Thymus (tissue), 11 donors: ENCODE results near the gene ANKRD13D. TPM values are rescaled to one million over a fixed set of nuclear protein-coding genes. Genes with fewer than 3 reads are reported as not detected.

Experiments
- DNase-seq, 9 donors: peaks; one replicate each; pipeline ENCODE4 v3.0.0-alpha.2; 2013; ENCODE audit warnings: low spot score in 9 of 9, low read depth in 6 of 9, missing footprints in 1 of 9
- H3K27ac ChIP-seq, 2 donors: one replicate each; pipeline ENCODE4 v1.5.1; 2013; ENCODE audit warnings: control low read depth in 1 of 2, low read depth in 1 of 2, low read length in 1 of 2, mild to moderate bottlenecking in 1 of 2, moderate library complexity in 1 of 2
- H3K27me3 ChIP-seq, 2 donors: one replicate each; pipeline ENCODE4 v1.5.1; 2013; ENCODE audit warnings: low read length in 1 of 2; ENCODE audit not compliant: control insufficient read depth in 2 of 2, insufficient read depth in 1 of 2
- H3K36me3 ChIP-seq, 2 donors: one replicate each; pipeline ENCODE4 v1.5.1; 2013; ENCODE audit warnings: low read length in 1 of 2, mild to moderate bottlenecking in 1 of 2, moderate library complexity in 1 of 2; ENCODE audit not compliant: control insufficient read depth in 2 of 2, insufficient read depth in 2 of 2
- H3K4me1 ChIP-seq, 2 donors: one replicate each; pipeline ENCODE4 v1.5.1; 2013; ENCODE audit warnings: low read length in 2 of 2; ENCODE audit not compliant: control insufficient read depth in 2 of 2, insufficient read depth in 2 of 2
- H3K4me3 ChIP-seq, 2 donors: one replicate each; pipeline ENCODE4 v1.5.1; 2013; ENCODE audit warnings: low read length in 2 of 2, control low read depth in 1 of 2, mild to moderate bottlenecking in 1 of 2
- H3K9me3 ChIP-seq, 2 donors: one replicate each; pipeline ENCODE4 v1.5.1; 2013; ENCODE audit warnings: low read length in 1 of 2, mild to moderate bottlenecking in 1 of 2; ENCODE audit not compliant: control insufficient read depth in 2 of 2, insufficient read depth in 1 of 2
- whole genome bisulfite sequencing: extraction: QIAGEN DNeasy Blood & Tissue Kit; methylation state at CpG from one replicate; pipeline ENCODE4 v1.1.7; 2013; 5-methylcytosine and 5-hydroxymethylcytosine counted together
- polyA plus RNA-seq: library from polyadenylated mRNA; stranded (reverse); fragments of 200-250 nt; gene quantifications from one replicate; pipeline ENCODE4 v1.2.3, GENCODE V29; 2013
- total RNA-seq: library from RNA; stranded (reverse); fragments of 120-200 nt; gene quantifications from one replicate; pipeline ENCODE4 v1.2.4, GENCODE V29; 2013
- donor health status: healthy.

ANKRD13D gene
- total and polyA plus RNA-seq, 2 donors = 32.1 to 99.1 TPM

- peaks cover 0 to 24% of the 10 kb centered on the region in 2 donors for H3K4me1 ChIP-seq
- 74% methylated on average over 4 of the region's 4 CpGs for WGBS
- H3K9me3 ChIP-seq = peaks cover 0 to 4% of the 10 kb centered on the region in 2 donors
- no peak overlapping the region for H3K27ac ChIP-seq
- peak in 1 of 9 donors; percentile 52 for DNase-seq
- no peaks in the 10 kb centered on the region for H3K27me3 ChIP-seq
- H3K36me3 ChIP-seq = no peaks in the 10 kb centered on the region
- H3K4me3 ChIP-seq = no peak overlapping the region
These were observed 55.2 kb downstream of the ANKRD13D start for GRCh38 chr11:67344264-67344663.

GRCh38 chr11:67345247-67345919 lies 56.3 kb downstream of the ANKRD13D start:
- 93% methylated on average over 8 of the region's 8 CpGs for WGBS
- no peak for DNase-seq
- peaks cover 0 to 24% of the 10 kb centered on the region in 2 donors for H3K4me1 ChIP-seq

GRCh38 chr11:67345920-67346819 lies 57.1 kb downstream of the ANKRD13D start:
- H3K27me3 ChIP-seq = no peaks in the 10 kb centered on the region
- 91% methylated on average over 7 of the region's 7 CpGs for WGBS
- no peak overlapping the region for H3K27ac ChIP-seq
- no peaks in the 10 kb centered on the region for H3K36me3 ChIP-seq
- H3K9me3 ChIP-seq = peaks cover 0 to 4% of the 10 kb centered on the region in 2 donors
- peak in 2 of 9 donors; percentile 36 to 62 for DNase-seq
- no peak overlapping the region for H3K4me3 ChIP-seq
- H3K4me1 ChIP-seq = peaks cover 0 to 26% of the 10 kb centered on the region in 2 donors

More at GRCh38 chr11:67345247-67345919, 56.3 kb downstream of the ANKRD13D start:
- Histone ChIP-seq H3K27ac (peak overlapping the region in 1 of 2 donors; percentile 20), H3K9me3 (peaks cover 0 to 4% of the 10 kb centered on the region in 2 donors), H3K27me3 (no peaks in the 10 kb centered on the region), H3K4me3 (no peak overlapping the region), H3K36me3 (no peaks in the 10 kb centered on the region)

GRCh38 chr11:67347964-67348749 lies 59.1 kb downstream of the ANKRD13D start:
- Histone ChIP-seq H3K36me3 (no peaks in the 10 kb centered on the region), H3K27ac (no peak overlapping the region), H3K4me3 (no peak overlapping the region), H3K27me3 (no peaks in the 10 kb centered on the region), H3K9me3 (no peaks in the 10 kb centered on the region), H3K4me1 (peaks cover 5 to 45% of the 10 kb centered on the region in 2 donors)
- 89% methylated on average over 11 of the region's 11 CpGs for WGBS
- DNase-seq = no peak

GRCh38 chr11:67349036-67349435 lies 59.9 kb downstream of the ANKRD13D start:
- no peaks in the 10 kb centered on the region for H3K27me3 ChIP-seq
- H3K4me1 ChIP-seq = peaks cover 9 to 52% of the 10 kb centered on the region in 2 donors
- no peaks in the 10 kb centered on the region for H3K36me3 ChIP-seq
- WGBS = 92% methylated on average over 5 of the region's 5 CpGs
- DNase-seq = no peak
- no peaks in the 10 kb centered on the region for H3K9me3 ChIP-seq
- no peak overlapping the region for H3K4me3 ChIP-seq
- no peak overlapping the region for H3K27ac ChIP-seq

- Histone ChIP-seq H3K4me1 (peaks cover 9 to 52% of the 10 kb centered on the region in 2 donors), H3K9me3 (no peaks in the 10 kb centered on the region), H3K27me3 (no peaks in the 10 kb centered on the region), H3K4me3 (no peak overlapping the region), H3K27ac (no peak overlapping the region), H3K36me3 (no peaks in the 10 kb centered on the region)
- WGBS = 99% methylated on average over 2 of the region's 2 CpGs
- DNase-seq = no peak
These were observed 60.4 kb downstream of the ANKRD13D start for GRCh38 chr11:67349457-67349856.

GRCh38 chr11:67349928-67350465 lies 60.9 kb downstream of the ANKRD13D start:
- peaks cover 9 to 53% of the 10 kb centered on the region in 2 donors for H3K4me1 ChIP-seq
- H3K27ac ChIP-seq = no peak overlapping the region
- no peak for DNase-seq
- no peaks in the 10 kb centered on the region for H3K36me3 ChIP-seq
- WGBS = 96% methylated on average over 4 of the region's 4 CpGs
- H3K4me3 ChIP-seq = no peak overlapping the region
- no peaks in the 10 kb centered on the region for H3K27me3 ChIP-seq
- H3K9me3 ChIP-seq = no peaks in the 10 kb centered on the region

GRCh38 chr11:67351275-67352005 lies 62.3 kb downstream of the ANKRD13D start:
- no peak overlapping the region for H3K4me3 ChIP-seq
- no peak overlapping the region for H3K27ac ChIP-seq
- H3K27me3 ChIP-seq = no peaks in the 10 kb centered on the region
- H3K9me3 ChIP-seq = no peaks in the 10 kb centered on the region
- WGBS = 57% methylated on average over 11 of the region's 11 CpGs
- DNase-seq = peak in 8 of 9 donors; percentile 54 to 84 (median 74)
- no peaks in the 10 kb centered on the region for H3K36me3 ChIP-seq
- peaks cover 14 to 55% of the 10 kb centered on the region in 2 donors for H3K4me1 ChIP-seq
